ENCODE results near the gene ADSS2.
A peak's percentile ranks its signal among the peaks of the same experiment; 100 is the strongest.
"Not testable (repeated sequence)": the region's sequence is repeated elsewhere in the genome, so short reads cannot be mapped to it uniquely, and the experiment has no call there.

ADSS2 gene

DNA sequence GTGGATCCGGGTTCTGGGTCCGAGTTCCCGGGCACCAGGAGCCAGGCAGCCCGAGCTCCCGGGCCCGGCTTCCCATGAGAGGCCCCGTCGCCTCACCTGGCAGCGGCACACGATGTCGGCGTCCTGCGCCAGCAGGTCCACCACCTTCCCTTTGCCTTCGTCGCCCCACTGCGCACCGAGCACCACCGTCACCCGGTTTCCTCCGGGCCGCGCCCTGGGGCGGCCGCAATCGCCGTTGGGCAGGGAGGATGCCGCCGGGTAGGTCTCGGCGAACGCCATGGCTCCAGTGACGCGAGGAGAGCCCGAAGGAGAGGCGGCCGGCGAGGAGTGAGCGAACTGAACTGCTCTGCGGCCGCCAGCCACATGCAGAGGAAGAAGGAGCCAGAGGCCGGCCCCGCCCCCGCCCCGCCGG is at the start of gene ADSS2:
Gene ADSS2, minus strand, starts transcription at position 371 of the 412 bp plus-strand sequence. Its CDS starts 92 bp downstream, at position 279.
- no peak for DNase-seq

DNA sequence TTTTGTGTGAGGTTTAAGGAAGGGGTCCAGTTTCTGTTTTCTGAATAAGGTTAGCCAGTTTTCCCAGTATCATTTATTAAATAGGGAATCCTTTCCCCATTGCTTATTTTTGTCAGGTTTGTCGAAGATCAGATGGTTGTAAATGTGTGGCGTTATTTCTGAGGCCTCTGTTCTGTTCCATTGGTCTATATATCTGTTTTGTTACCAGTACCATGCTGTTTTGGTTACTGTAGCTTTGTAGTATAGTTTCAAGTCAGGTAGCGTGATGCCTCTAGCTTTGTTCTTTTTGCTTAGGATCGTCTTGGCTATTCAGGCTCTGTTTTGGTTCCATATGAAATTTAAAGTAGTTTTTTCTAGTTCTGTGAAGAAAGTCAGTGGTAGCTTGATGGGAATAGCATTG is 48.8 kb upstream of the ADSS2 start:
- DNase-seq: not testable (repeated sequence)

DNA sequence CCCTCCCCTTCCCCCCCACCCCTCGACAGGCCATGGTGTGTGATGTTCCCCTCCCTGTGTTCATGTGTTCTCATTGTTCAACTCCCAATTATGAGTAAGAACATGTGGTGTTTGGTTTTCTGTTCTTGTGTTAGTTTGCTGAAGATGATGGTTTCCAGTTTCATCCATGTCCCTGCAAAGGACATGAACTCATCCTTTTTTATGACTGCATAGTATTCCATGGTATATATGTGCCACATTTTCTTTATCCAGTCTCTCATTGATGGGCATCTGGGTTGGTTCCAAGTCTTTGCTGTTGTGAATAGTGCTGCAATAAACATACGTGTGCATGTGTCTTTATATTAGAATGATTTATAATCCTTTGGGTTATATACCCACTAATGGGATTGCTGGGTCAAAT is 47.8 kb upstream of the ADSS2 start:
- DNase-seq: not testable (repeated sequence)

DNA sequence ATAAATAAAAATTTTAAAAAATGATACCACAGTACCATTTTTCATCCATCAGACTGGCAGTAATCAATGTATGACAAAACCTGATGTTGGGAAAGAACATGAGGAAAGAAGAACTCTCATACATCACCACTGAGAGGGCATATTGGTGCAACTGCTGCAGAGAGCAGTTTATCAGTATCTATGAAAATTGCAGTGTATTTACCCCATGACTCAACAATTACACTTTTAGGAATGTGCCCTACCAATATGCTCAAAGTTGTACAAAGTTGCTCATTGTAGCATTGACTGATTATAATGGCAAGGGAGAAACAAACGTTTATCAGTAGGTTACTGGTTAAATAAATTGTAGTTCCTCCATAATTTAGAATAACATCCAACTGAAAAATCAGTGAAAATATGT is 46.1 kb upstream of the ADSS2 start:
- DNase-seq: no peak

DNA sequence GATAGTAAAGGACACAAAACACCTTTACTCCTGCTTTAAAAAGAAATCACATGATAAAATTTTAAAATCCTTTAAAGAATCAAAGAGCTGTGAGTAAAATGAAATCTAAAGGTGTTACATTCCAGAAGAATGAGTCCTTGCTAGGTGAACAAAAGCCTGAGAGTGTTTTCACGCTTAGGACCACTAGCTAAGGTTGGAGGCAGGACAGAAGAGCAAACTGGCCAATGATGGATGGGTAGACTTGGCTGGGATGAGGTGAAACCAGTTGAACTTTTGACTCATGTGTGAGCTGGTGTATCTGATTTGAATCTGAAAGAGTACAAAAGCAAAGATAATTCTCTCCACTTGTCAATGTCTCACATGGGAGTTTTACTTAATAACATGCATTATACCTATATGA is 44.5 kb upstream of the ADSS2 start:
- no peak for DNase-seq

DNA sequence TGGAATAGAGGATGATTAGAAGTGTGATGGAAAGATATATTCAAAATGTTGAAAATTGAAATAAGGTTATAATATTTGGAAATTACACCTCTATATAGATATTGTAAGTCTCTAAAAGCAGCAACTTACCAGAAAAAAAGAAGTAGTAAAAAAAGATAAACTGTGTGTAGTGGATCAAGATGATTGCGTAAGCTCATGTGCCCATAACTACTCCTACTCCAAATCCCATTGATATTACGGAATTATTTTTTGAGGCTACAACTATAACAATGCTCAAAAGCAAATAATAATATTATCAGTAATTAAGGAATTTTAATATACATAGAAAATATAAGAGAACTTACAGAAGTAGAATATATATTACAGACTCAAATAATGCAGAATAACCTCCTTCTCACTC is 42.9 kb upstream of the ADSS2 start:
- no peak for DNase-seq

DNA sequence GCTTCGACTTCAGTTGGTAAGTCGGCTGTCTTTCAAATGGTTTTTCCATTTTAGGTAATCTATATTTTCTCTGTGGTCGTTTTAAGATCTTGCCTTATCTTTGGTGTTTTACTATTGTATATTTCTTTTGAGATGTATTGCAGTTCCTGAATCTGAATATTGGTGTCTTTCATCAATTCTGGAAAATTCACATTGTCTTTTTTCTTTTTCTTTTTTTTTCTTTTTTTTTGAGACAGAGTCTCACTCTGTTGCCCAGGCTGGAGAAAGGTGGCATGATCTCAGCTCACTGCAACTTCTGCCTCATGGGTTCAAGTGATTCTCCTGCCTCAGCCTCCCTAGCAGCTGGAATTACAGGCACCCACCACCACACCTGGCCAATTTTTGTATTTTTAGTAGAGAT is 33.3 kb upstream of the ADSS2 start:
- DNase-seq: not testable (repeated sequence)

DNA sequence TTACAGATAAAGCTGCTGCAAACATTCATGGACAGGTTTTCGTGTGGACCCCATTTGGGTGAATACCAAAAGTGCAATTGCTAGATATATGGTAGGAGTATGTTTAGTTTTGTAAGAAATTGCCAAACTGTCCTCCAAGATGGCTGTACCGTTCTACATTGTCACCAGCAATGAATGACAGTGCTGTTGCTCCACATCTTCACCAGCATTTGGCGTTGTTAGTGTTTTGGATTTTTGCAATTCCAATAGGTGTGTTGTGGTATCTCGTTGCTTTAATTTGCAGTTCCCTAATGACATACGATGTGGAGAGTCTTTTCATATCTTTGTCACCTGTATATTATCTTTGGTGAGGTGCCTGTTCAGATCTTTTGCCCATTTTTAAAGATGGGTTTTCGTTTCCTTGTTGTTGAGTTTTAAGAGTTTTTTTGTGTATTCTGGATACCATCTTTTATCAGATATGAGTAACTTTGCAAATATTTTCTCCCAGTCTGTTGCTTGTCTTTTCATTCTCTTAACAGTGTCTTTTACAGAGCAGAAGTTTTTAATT is 21.4 kb upstream of the ADSS2 start:
- no peak for DNase-seq

DNA sequence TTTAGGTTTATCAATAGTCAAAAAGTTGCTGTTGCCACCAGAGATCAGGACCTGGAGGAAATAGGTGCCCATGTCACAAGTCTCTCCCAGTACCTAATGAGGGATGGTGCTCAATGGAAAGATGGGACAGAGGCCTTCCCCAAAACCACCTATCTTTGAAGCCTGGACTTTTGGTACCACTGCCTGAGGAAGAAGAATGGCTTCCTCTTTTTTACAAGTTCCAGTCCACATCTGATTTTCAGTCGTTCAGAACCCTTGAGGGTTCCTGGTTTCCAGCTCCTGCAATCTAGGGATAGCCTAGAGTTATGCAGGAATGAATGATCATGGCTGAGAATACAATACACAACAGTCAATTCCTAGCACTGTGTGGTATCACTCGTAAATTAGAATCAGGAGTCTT is 15.0 kb upstream of the ADSS2 start:
- no peak for DNase-seq

DNA sequence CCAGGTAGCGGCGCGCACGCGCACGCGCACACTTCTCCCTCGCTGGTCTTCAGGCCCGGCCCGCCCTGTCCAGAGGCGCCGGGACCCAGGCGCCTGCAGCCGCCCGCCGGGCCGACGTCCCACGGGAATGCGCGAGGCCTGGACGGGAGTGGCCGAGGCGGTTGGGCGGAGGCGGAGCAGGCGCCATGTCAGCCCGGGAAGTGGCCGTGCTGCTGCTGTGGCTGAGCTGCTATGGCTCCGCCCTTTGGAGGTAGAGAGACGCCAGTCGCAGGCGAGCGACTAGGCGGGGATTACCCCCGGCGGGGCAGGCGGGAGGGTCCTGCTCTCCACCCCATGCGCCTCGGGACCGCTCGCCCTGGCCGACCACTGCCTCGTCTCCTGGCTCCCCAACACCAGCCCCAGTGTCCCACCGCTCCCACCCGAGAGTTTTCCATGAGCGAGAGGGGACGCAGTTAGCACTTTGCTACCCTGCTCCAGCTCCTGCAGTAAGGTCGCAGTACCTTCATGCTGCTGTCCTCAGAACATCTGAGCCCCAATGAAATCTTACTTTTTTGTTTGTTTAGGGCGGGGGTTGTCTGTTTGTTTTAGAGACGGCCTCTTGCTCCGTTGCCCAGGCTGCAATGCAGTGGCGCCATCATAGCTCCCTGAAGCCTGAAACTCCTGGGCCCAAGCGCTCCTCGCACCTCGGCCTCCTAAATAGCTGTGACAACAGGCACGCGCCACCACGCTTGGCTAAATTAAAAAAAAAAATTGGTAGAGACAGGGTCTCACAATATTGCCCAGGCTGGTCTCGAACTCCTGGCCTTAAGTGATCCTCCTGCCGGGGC is 9.7 kb upstream of the ADSS2 start, which contains the start of gene CATSPERE:
Gene CATSPERE, plus strand, starts transcription at position 29 of the 827 bp plus-strand sequence. Its CDS starts 157 bp downstream, at position 186.
- DNase-seq: peak; percentile 88

DNA sequence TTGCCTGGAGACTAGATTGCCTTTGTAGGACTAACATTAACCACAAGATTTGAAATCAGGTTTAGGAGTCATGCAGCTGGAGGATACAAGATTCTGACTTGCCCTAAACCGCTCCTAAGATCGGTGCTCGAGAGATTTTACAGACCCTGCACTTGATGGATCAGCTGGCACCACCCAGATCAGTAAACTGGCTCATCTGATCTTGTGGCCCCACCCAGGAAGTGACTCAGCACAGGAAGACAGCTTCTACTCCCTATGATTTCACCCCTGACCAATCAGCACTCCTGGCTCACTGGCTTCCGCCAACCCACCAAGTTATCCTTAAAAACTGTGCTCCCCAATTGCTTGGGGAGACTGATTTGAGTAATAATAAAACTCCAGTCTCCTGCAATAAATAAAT is 8.5 kb upstream of the ADSS2 start:
- no peak for DNase-seq

DNA sequence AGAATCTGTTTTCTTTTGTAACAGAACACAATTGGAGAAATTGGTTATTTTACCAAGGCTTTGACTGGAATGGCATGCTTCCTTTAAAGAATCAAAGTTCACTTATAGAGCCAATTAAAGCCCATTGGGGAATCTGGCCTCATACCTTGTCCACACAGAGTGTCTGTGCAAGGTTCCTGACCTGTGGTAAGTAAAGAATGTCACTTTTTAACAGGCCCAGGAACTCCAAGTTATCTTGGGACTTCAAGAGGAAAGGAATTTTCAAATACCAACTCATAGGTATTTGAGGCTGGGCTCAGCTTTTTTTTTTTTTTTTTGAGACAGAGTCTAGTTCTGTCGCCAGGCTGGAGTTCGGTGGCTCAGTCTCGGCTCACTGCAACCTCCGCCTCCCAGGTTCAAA is 7.1 kb upstream of the ADSS2 start:
- DNase-seq: no peak

DNA sequence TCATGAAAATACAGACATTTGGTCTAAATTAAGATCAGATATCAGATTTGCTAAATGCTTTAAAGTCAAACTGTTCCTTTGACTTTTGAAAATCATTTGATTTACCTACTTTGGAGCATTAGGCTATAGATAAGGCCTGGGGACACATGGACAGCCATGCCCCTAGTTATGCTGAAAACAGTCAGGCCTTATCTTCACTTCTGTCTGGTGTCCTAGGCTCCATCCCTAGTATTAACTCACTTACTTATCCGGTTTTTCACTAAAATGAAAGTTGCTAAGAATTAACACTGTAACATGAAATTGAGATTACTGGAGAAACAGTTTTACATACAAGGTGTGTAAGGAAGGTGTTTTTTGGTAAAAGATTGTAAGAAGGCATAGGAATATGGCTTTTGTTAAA is 4.9 kb upstream of the ADSS2 start:
- no peak for DNase-seq

DNA sequence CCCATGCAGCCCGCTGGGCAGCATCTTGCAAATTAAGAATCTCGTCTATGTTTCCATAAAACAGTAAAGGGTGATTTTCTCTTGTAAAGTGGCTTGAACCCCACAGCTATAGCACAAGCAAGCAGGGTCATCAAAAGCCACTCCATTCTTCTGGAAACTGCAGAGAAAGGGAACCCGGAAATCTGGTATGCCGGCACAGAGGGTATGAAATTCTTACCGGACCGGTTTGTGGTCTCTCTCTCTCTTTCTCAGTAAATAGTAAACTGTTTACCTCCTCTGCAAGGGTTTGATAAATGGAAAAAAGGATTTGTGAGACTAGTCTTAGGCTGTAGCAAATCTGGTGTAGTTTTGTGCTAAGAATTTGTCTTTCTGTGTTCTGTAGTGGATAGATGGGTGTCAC is 2.7 kb upstream of the ADSS2 start:
- no peak for DNase-seq

DNA sequence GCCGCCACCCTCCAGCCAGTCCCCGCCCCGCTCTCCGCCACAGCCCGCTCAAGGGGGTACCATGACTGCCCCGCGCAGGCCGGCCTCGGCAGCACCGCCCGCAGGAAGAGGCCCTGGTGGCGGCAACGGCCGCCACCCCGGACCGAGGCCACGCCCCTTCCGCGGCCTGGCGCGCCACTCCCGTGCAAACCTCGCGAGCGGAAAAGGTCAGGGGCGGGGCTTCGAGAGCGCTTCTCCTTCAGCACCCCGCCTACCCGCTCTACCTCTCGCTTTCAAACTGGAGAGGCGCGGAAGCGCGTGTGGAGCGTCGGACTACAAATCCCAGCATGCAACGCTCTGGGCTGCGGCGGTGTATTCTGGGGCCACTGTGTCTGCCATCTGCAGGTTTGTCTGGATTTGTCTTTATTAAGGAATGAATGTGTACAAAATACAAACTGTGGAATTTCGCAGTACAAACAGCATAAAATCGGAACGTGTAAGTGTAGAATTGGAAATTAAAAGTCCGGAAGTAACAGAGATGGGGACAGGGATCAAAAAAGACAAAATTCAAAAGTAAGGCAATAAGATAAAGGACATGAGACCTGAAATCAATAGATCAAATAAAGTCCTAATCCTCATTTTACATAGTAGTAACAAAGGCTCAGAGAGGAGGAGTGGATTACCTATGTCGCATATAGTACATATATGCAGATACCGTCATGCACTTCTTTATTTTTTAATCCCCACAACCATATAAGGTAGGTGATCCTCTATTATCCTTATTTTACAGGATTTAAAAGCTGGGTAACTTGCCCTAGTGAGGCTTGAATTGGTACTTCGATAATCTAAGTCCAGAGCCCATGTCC is 464 bp upstream of the ADSS2 start:
- DNase-seq: peak; percentile 100

DNA sequence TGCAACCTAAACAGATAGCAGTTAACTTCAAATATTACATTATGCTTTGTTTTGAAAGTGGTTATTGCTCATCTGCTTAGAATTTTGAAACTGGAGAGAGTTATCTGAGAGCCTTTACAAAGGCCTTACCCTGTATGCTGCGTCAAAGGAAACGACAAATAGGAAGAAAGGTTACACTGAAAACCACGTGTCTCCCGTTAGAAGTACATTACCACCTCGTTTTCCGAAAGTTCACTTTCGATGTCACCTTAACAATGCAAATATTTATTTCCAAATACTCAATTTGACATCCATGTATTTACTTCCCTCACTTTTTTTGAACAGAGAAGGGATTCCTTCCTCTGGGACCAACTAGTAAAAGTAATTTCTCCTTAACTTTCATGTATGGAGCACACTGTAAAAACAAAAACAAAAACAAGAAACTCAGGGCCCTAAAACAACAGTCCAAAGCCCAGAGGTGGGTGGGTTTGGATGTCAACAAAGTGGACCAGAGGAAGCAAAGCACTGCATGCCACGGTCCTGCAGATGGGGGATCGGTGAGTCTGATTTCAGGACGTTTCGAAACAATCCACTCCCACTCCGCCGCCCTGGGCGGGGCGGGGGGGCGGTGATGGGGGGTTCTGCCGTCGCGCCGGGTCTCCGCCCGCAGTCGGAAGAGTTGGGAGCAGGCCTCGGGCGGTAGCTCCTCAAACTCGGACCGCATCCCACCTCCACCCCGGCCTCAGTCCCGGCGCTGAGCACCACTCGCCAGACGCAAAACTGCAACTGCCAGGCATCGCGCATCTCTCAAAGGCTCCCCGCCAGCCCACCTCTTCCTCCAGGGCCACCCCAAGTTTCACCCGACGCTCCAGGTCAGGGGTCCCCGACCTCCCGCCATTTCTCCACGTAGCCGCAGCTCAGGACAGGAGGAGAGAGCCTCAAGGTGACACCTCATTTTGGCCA is 841 bp downstream of the ADSS2 start:
- peak; percentile 35 for DNase-seq

DNA sequence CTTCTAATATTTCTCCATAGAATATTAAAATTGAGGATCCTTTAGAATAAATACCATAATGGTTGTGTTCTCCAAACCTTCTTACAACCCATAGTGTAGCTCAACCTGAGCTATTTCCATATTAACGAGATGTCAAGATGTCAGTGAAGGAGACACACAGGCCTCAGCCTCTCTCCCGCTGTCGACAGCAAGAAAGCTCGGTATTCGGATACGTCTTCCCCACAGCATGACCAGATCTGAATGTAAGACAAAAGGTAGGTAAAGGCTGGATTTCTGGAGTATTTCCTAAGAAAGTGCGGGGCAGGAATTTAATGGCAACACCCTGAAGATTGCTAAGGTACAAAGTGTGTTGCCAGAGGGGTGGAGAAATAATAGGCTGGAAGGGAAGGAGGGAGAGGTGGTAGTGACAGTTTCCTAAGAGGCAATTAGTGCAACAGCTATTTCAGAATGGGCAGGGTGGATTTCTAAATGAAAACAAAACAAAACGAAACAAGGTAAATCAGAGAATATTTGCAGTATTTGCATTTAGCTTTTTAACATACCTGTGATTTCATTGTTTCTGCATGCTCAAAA is 1.7 kb downstream of the ADSS2 start:
- no peak for DNase-seq

DNA sequence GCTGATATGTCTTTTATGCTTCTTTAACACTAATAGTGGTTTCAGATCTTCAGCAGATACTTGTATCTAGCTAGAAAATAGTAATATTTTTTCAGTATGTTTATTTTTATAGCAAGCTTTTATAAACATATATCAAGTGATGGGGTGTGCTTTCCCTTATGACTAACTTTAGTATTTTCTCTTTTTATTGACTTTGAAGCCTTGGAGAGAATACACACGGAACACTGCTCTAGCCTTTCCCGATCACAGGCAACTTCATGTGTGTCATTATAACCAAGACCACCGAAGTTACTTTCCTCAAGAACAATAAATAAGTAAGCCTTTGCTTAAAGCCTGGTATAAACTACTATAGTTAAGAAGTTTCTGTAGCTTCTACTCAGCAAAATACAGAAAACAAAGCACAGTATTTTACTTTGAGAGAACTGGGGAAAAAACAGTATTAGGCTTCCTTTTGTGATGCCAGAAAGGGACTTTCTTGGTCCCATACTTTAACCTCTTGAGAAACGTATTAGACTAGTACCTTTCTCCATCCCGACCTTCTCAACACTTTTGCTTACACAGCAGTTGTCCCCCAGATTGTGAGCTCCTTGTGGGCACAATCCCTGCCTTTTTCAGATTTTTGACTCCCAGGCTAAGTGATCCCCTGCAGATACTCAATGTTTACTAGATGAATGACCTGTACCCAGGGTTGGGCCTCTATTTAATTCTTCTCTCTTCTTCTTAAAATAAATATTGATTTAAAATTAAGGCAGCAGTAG is 3.3 kb downstream of the ADSS2 start:
- no peak for DNase-seq

DNA sequence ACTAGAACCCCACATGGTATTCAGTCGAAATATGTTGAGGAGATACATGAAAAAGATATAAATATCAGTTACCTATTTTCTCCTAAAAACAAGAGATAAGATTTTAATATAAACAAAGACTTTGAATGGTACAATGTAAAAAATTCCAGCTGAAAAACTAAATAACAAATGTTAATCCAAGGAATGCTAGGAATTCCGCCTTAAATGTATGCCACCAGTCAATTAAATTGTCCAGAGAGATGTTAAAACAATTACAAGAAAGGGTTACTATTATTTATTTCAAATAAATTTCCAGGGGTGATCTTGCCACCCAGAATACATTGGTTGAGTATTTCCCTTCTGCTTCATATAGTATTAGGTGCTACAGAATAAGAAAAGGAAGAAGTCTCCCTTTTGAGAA is 4.2 kb downstream of the ADSS2 start:
- no peak for DNase-seq

DNA sequence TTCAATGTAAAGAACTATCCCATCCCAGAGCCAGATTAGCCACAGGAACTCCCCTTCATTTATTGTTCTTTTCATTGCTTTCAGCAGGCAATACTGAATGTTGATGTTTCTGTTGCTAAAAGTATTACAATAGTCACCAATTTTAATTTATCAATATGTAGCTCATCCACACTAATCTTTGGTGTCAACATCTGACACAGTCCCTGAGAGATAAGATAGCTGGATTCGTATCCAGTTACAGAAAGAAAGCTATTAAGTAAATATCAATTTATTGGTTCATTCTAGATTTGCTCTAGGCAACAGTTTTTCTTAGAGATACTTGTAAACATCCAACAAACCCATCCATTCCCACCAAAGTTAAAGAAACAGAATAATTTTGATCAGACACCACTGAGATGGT is 4.7 kb downstream of the ADSS2 start:
- DNase-seq: no peak

Measured in NCI-H1436 (cell line).